ENCODE results near the gene TUBA4A. TPM values are rescaled to one million over a fixed set of nuclear protein-coding genes. Genes with fewer than 3 reads are reported as not detected.

TUBA4A gene
- total and polyA plus RNA-seq, 2 of the 8 experiments (the other 6 are each of a cell fraction or from before 2014, with no cell fraction given) = 67.3 to 172 TPM

DNA sequence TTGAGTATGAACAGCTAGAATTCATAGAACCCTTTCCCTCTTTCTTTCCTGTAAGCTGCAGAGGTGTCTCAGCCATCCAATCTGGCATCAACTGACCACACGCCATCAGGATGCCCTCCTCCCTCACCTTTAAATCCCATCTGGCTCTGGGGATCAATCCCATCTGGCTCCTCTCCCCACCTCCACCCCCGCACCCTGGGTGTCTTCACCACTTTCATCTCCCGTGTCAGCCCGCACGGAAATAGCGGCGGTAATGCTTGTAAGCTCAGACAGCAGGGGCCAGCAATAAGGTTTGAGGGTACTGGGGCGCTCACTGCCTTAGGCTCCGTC, 1.2 kb downstream of the TUBA4A start (continued):
- TF ChIP-seq, protein P1, sequence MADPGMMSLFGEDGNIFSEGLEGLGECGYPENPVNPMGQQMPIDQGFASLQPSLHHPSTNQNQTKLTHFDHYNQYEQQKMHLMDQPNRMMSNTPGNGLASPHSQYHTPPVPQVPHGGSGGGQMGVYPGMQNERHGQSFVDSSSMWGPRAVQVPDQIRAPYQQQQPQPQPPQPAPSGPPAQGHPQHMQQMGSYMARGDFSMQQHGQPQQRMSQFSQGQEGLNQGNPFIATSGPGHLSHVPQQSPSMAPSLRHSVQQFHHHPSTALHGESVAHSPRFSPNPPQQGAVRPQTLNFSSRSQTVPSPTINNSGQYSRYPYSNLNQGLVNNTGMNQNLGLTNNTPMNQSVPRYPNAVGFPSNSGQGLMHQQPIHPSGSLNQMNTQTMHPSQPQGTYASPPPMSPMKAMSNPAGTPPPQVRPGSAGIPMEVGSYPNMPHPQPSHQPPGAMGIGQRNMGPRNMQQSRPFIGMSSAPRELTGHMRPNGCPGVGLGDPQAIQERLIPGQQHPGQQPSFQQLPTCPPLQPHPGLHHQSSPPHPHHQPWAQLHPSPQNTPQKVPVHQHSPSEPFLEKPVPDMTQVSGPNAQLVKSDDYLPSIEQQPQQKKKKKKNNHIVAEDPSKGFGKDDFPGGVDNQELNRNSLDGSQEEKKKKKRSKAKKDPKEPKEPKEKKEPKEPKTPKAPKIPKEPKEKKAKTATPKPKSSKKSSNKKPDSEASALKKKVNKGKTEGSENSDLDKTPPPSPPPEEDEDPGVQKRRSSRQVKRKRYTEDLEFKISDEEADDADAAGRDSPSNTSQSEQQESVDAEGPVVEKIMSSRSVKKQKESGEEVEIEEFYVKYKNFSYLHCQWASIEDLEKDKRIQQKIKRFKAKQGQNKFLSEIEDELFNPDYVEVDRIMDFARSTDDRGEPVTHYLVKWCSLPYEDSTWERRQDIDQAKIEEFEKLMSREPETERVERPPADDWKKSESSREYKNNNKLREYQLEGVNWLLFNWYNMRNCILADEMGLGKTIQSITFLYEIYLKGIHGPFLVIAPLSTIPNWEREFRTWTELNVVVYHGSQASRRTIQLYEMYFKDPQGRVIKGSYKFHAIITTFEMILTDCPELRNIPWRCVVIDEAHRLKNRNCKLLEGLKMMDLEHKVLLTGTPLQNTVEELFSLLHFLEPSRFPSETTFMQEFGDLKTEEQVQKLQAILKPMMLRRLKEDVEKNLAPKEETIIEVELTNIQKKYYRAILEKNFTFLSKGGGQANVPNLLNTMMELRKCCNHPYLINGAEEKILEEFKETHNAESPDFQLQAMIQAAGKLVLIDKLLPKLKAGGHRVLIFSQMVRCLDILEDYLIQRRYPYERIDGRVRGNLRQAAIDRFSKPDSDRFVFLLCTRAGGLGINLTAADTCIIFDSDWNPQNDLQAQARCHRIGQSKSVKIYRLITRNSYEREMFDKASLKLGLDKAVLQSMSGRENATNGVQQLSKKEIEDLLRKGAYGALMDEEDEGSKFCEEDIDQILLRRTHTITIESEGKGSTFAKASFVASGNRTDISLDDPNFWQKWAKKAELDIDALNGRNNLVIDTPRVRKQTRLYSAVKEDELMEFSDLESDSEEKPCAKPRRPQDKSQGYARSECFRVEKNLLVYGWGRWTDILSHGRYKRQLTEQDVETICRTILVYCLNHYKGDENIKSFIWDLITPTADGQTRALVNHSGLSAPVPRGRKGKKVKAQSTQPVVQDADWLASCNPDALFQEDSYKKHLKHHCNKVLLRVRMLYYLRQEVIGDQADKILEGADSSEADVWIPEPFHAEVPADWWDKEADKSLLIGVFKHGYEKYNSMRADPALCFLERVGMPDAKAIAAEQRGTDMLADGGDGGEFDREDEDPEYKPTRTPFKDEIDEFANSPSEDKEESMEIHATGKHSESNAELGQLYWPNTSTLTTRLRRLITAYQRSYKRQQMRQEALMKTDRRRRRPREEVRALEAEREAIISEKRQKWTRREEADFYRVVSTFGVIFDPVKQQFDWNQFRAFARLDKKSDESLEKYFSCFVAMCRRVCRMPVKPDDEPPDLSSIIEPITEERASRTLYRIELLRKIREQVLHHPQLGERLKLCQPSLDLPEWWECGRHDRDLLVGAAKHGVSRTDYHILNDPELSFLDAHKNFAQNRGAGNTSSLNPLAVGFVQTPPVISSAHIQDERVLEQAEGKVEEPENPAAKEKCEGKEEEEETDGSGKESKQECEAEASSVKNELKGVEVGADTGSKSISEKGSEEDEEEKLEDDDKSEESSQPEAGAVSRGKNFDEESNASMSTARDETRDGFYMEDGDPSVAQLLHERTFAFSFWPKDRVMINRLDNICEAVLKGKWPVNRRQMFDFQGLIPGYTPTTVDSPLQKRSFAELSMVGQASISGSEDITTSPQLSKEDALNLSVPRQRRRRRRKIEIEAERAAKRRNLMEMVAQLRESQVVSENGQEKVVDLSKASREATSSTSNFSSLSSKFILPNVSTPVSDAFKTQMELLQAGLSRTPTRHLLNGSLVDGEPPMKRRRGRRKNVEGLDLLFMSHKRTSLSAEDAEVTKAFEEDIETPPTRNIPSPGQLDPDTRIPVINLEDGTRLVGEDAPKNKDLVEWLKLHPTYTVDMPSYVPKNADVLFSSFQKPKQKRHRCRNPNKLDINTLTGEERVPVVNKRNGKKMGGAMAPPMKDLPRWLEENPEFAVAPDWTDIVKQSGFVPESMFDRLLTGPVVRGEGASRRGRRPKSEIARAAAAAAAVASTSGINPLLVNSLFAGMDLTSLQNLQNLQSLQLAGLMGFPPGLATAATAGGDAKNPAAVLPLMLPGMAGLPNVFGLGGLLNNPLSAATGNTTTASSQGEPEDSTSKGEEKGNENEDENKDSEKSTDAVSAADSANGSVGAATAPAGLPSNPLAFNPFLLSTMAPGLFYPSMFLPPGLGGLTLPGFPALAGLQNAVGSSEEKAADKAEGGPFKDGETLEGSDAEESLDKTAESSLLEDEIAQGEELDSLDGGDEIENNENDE (IDR thresholded peaks at IDR 0.05; ENCODE audit: insufficient replicate concordance, low read length) = no peak

Data from H1 (cell line).